Endothelial cell of umbilical vein (primary cell): ENCODE results near the gene CAPN14. TPM values are rescaled to one million over a fixed set of nuclear protein-coding genes. Genes with fewer than 3 reads are reported as not detected.

Experiments
- BruUV-seq: library from RNA; stranded (reverse); fragments of 400-500 nt; replicated peaks from 2 replicates; lab custom pipeline; 2021; lab: Mats Ljungman, UMichigan
- CTCF ChIA-PET: fragments of 300-600, 350-600 bp; sonication (Branson Sonifier 250); formaldehyde crosslinking; loops from one replicate; lab custom pipeline; 2021; ENCODE audit warnings: antibody characterized with exemption, inconsistent platforms; lab: Charles Lee
- POLR2A ChIA-PET: fragments of 300-600, 350-600 bp; sonication (Branson Sonifier 250); formaldehyde crosslinking; loops from one replicate; lab custom pipeline; 2021; ENCODE audit warnings: antibody characterized with exemption, inconsistent platforms; lab: Charles Lee
- DNase-seq: peaks from one replicate; pipeline ENCODE4 v3.0.0-alpha.2; 2011; ENCODE audit warnings: low read depth, low spot score
- FAIRE-seq: peaks from 2 replicates; lab custom pipeline; 2011; peaks lifted over from hg19 to GRCh38; lab: Jason Lieb, UNC
- H2AFZ ChIP-seq: 2 replicates; pipeline ENCODE4 v1.6.0; 2012; ENCODE audit warnings: low read depth, low read length, control low read depth, inconsistent platforms
- H3K27ac ChIP-seq: 2 replicates; pipeline ENCODE4 v1.5.1; 2011; ENCODE audit warnings: low read depth, mild to moderate bottlenecking, control low read depth, low read length, moderate library complexity; ENCODE audit not compliant: insufficient read depth
- H3K27me3 ChIP-seq, 2 experiments: 2 replicates each; pipeline versions ENCODE4 v1.6.0 to v1.6.1; 2011; ENCODE audit warnings: low read length in 2 of 2, mixed read lengths in 1 of 2; ENCODE audit not compliant: control insufficient read depth in 2 of 2, insufficient read depth in 2 of 2
- H3K36me3 ChIP-seq, 2 experiments: 2 replicates in 1 of 2; 3 replicates in 1 of 2; pipeline ENCODE4 v1.5.1; 2011; ENCODE audit warnings: low read length in 2 of 2, mild to moderate bottlenecking in 1 of 2, moderate library complexity in 1 of 2; ENCODE audit not compliant: control insufficient read depth in 2 of 2, insufficient read depth in 2 of 2; ENCODE audit errors: extremely low read depth in 1 of 2
- H3K4me1 ChIP-seq: 3 replicates; pipeline ENCODE4 v1.5.1; 2011; ENCODE audit warnings: mild to moderate bottlenecking, low read length; ENCODE audit not compliant: control insufficient read depth, insufficient read depth; ENCODE audit errors: extremely low read depth
- H3K4me2 ChIP-seq: 2 replicates; pipeline ENCODE4 v1.6.1; 2011; ENCODE audit warnings: low read length, control low read depth, mixed read lengths; ENCODE audit not compliant: insufficient read depth
- H3K4me3 ChIP-seq, 3 experiments: fragments of 200-600 bp in 1 of 3; sonication (generic), shearing (Covaris generic) in 1 of 3; replicated peaks in 1 of 3; 2 replicates each; pipeline ENCODE4 v1.5.1; 2011 to 2016; ENCODE audit warnings: control low read depth in 3 of 3, low read length in 3 of 3, mild to moderate bottlenecking in 2 of 3, inconsistent platforms in 1 of 3, low read depth in 1 of 3, moderate library complexity in 1 of 3; ENCODE audit not compliant: insufficient read depth in 1 of 3
- H3K79me2 ChIP-seq: 2 replicates; pipeline ENCODE4 v1.6.0; 2012; ENCODE audit warnings: low read length, inconsistent platforms; ENCODE audit not compliant: control insufficient read depth, insufficient read depth
- H3K9ac ChIP-seq: replicated peaks from 2 replicates; pipeline ENCODE3; 2011; ENCODE audit warnings: low read length, control low read depth; ENCODE audit not compliant: insufficient read depth; ENCODE audit errors: extremely low read depth
- H3K9me1 ChIP-seq: replicated peaks from 3 replicates; pipeline ENCODE4 v1.6.0; 2011; ENCODE audit warnings: mild to moderate bottlenecking, low read length; ENCODE audit not compliant: control insufficient read depth, insufficient read depth; ENCODE audit errors: extremely low read depth
- H3K9me3 ChIP-seq: replicated peaks from 2 replicates; pipeline ENCODE4 v1.5.1; 2012; ENCODE audit warnings: low read length, inconsistent platforms; ENCODE audit not compliant: control insufficient read depth, insufficient read depth
- H4K20me1 ChIP-seq: replicated peaks from 2 replicates; pipeline ENCODE3; 2011; ENCODE audit warnings: mild to moderate bottlenecking, low read length; ENCODE audit not compliant: control insufficient read depth, insufficient read depth; ENCODE audit errors: extremely low read depth
- CTCF ChIP-seq, 2 donors: IDR thresholded peaks; 1 replicate in 1 of 2; 2 replicates in 1 of 2; pipeline ENCODE4 v1.5.1; 2011; ENCODE audit warnings: low read length in 2 of 2, mild to moderate bottlenecking in 2 of 2, moderate library complexity in 2 of 2, control low read depth in 1 of 2, inconsistent platforms in 1 of 2, low read depth in 1 of 2; ENCODE audit not compliant: insufficient read depth in 1 of 2; ENCODE audit errors: extremely low read depth in 1 of 2
- EZH2 ChIP-seq: IDR thresholded peaks from 2 replicates; pipeline ENCODE4 v1.6.1; 2012; ENCODE audit warnings: borderline replicate concordance, low read depth, mild to moderate bottlenecking, moderate library complexity, low read length, inconsistent platforms; ENCODE audit not compliant: severe bottlenecking
- FOS ChIP-seq: IDR thresholded peaks from 2 replicates; pipeline ENCODE4 v1.6.1; 2011; ENCODE audit warnings: mild to moderate bottlenecking, low read length, moderate library complexity, borderline replicate concordance; ENCODE audit not compliant: insufficient read depth
- GATA2 ChIP-seq: IDR thresholded peaks from 2 replicates; pipeline ENCODE4 v1.7.0; 2011; ENCODE audit warnings: low read depth, mild to moderate bottlenecking, moderate library complexity, mixed read lengths, low read length; ENCODE audit not compliant: insufficient read length, insufficient read depth
- JUN ChIP-seq: IDR thresholded peaks from 2 replicates; pipeline ENCODE4 v1.6.1; 2011; ENCODE audit warnings: borderline replicate concordance, low read depth; ENCODE audit not compliant: insufficient read length, insufficient read depth
- MAX ChIP-seq: IDR thresholded peaks from 2 replicates; pipeline ENCODE4 v1.6.1; 2011; ENCODE audit not compliant: insufficient read depth, insufficient read length
- MYC ChIP-seq: IDR thresholded peaks from one replicate; pipeline ENCODE4 v1.6.1; 2011; ENCODE audit warnings: mild to moderate bottlenecking, low read depth, low read length
- POLR2A ChIP-seq: IDR thresholded peaks from 2 replicates; pipeline ENCODE4 v1.6.1; 2012; ENCODE audit warnings: low read depth, mild to moderate bottlenecking, control low read depth, low read length
- POLR2AphosphoS5 ChIP-seq: IDR thresholded peaks from 2 replicates; pipeline ENCODE4 v1.6.1; 2012; ENCODE audit warnings: low read depth, mild to moderate bottlenecking, control low read depth, low read length, moderate library complexity; ENCODE audit not compliant: insufficient read depth
- dilution Hi-C: fragments of 300-500 bp; cut with MboI; formaldehyde crosslinking; loops from one replicate; pipeline ENCODE4 v1.15.0; 2019; ENCODE audit warnings: low sequenced_read_pairs; ENCODE audit not compliant: extremely low pct_ligation_motif_present
- intact Hi-C: fragments of 100-400 bp; cut with micrococcal nuclease; formaldehyde crosslinking; loops from one replicate; pipeline ENCODE4 v1.10.0; 2022
- polyA plus RNA-seq, 4 experiments: library from polyadenylated mRNA; depleted of rRNA in 3 of 4; stranded (reverse) in 3 of 4; unstranded in 1 of 4; fragments of >200 nt; gene quantifications; 2 replicates each; pipeline versions ENCODE4 v1.2.1 to v1.2.3, GENCODE V29; 2011 to 2012; ENCODE audit warnings: missing spikeins in 1 of 4
- total RNA-seq: library from RNA; stranded (reverse); gene quantifications from 2 replicates; pipeline ENCODE4 v1.2.3, GENCODE V29; 2021

CAPN14 gene
- total and polyA plus RNA-seq, 2 donors (not counting 3 experiments of a cell fraction or from before 2014, with no cell fraction given), result 0.01 to 0.15 TPM

GRCh38 chr2:31163011-31163539 lies 54.2 kb downstream of the CAPN14 start:
- dilution Hi-C loops, result no loop called here
- no peaks in the 10 kb centered on the region for H3K79me2 ChIP-seq
- H3K9me1 ChIP-seq, result no peaks in the 10 kb centered on the region
- FAIRE-seq (no peak), DNase-seq (no peak)
- POLR2A ChIA-PET, result no interaction called here
- H2AFZ ChIP-seq, result no peak overlapping the region
- intact Hi-C loops, result no loop called here
- no peaks in the 10 kb centered on the region for H3K36me3 ChIP-seq
- no peak overlapping the region for H3K4me3 ChIP-seq
- no peaks in the 10 kb centered on the region for H3K4me1 ChIP-seq
- TF ChIP-seq FOS, result no peak
- TF ChIP-seq EZH2, result no peak
- TF ChIP-seq CTCF (IDR thresholded peaks at IDR 0.05; ENCODE audit: extremely low read depth in 1 of 2, insufficient read depth in 1 of 2, low read depth in 1 of 2, low read length in 2 of 2), result no peak
- no peak for TF ChIP-seq GATA2
- TF ChIP-seq POLR2A, result no peak
- no peak for TF ChIP-seq MYC
- TF ChIP-seq JUN, result no peak
- no peak for TF ChIP-seq MAX
- no peak for TF ChIP-seq POLR2AphosphoS5
- H3K9me3 ChIP-seq, result no peaks in the 10 kb centered on the region
- no peak overlapping the region for H3K27ac ChIP-seq
- no peak overlapping the region for H3K4me2 ChIP-seq
- H3K27me3 ChIP-seq, result no peaks in the 10 kb centered on the region
- CTCF ChIA-PET, result interaction anchor here (1.4 kb wide), 1 partner anchor 12 kb away, joined by 3 read pairs; no protein-coding TSS in a partner anchor
- no peaks in the 10 kb centered on the region for H4K20me1 ChIP-seq
- BruUV-seq, result no TSS peak
- H3K9ac ChIP-seq, result no peak overlapping the region
